Gastrocnemius medialis (tissue), 4 donors: Measurements from ENCODE around the gene IL1RAP.

Source experiments
- POLR2A ChIP-seq, 2 donors: fragments of 450-650 bp; IDR thresholded peaks; one replicate each; pipeline ENCODE4 v1.6.1; 2017; ENCODE audit warnings: antibody characterized with exemption in 2 of 2, mild to moderate bottlenecking in 2 of 2, moderate library complexity in 2 of 2
- TF ChIP-seq, protein P1 (sequence below), 5 experiments: fragments of 450-650 bp in 3 of 5; fragments of 200-600 bp in 2 of 5; sonication (generic) in 2 of 5; IDR thresholded peaks in 4 of 5; conservative IDR thresholded peaks in 1 of 5; 1 replicate in 4 of 5; 2 replicates in 1 of 5; pipeline ENCODE4 v1.5.1; 2016 to 2019; ENCODE audit warnings: antibody characterized with exemption in 5 of 5, mild to moderate bottlenecking in 3 of 5, moderate library complexity in 3 of 5

DNA sequence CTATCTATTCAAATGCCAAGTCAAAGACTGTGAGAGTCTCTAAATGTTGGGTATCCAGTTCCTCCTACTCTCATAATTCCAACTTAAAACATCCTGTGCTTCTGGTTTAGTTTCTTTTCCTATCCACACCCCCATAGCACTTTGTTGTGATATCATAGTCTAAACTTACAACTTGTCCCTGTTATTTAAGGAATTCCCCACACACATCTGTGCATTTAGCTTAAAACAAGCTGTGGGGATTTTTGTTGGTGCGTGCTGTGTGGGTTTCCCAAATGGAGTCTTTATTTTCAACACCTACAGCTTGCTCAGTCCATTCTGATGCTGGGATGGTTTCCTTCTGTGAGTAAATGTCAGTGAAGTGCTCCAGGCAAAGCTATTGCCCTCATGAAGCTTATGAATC lies 181.3 kb downstream of the IL1RAP start:
- no peak for TF ChIP-seq POLR2A (IDR thresholded peaks at IDR 0.05)
- TF ChIP-seq, protein P1, sequence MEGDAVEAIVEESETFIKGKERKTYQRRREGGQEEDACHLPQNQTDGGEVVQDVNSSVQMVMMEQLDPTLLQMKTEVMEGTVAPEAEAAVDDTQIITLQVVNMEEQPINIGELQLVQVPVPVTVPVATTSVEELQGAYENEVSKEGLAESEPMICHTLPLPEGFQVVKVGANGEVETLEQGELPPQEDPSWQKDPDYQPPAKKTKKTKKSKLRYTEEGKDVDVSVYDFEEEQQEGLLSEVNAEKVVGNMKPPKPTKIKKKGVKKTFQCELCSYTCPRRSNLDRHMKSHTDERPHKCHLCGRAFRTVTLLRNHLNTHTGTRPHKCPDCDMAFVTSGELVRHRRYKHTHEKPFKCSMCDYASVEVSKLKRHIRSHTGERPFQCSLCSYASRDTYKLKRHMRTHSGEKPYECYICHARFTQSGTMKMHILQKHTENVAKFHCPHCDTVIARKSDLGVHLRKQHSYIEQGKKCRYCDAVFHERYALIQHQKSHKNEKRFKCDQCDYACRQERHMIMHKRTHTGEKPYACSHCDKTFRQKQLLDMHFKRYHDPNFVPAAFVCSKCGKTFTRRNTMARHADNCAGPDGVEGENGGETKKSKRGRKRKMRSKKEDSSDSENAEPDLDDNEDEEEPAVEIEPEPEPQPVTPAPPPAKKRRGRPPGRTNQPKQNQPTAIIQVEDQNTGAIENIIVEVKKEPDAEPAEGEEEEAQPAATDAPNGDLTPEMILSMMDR (IDR thresholded peaks at IDR 0.05 in 4 of 5, conservative IDR thresholded peaks at IDR 0.05 in 1 of 5): no peak
